NCI-H2107 treated with DMSO at 0.1 percent for 48 hours (cell line): ENCODE measurements around the gene C11orf52.

Experiments used
- DNase-seq: peaks from one replicate; lab custom pipeline; 2025; ENCODE audit not compliant: unreplicated experiment; lab: John Stamatoyannopoulos, UW

The C11orf52 gene

DNA sequence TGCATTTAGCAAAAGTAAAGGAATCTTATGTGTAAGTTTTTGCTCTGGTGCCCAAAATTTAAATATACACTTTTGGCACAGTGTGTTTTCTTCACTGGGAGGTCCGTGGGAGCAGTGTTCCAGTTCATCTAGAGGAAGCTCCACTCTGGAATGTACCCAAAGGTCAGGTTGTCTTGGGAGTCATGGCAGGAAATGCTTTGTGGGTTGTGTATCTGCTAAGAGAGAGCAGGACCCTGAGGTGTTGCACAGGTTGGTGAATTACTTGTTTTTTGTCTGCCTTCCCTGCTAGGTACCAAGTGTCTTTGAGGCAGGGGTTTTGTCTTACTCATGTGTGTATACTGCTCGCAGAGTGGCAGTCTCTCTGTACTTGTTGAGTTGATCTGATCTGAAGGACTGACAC is 55.7 kb downstream of the C11orf52 start:
- no peak for DNase-seq

DNA sequence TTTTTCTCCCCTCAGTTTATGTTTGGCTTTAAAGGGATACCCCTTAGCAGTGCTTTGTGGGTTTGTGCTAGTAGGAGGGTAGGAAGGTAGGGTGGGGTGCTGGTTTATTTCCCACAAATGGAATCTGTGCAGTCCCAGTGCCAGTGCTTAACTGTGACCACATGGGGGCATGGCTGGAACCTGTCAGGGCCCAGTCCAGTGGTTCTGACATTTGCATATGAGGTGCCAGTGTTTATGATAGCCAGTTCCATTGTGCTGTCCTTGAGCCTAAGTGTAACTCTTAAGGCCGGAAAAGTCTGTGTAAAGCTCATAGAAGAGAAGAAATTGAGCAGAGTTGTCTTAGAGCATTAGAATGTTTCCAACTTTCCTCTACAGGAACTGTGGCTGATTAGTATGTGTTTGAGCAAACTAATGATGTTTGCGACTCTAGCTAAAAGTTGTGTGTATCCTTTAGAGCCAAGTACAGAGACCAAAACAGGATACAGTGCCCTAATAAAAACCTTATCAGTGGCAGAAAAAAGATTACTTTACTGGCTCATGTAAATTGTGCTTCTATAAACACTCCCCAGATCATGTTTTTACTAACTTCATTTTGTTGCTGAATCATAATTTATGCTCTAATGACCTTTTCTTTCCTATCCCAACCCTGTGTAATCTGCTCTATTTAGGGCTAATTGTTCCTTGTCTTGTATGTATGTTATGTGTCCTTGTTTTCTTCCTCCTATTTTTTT is 56.5 kb downstream of the C11orf52 start:
- DNase-seq: no peak

DNA sequence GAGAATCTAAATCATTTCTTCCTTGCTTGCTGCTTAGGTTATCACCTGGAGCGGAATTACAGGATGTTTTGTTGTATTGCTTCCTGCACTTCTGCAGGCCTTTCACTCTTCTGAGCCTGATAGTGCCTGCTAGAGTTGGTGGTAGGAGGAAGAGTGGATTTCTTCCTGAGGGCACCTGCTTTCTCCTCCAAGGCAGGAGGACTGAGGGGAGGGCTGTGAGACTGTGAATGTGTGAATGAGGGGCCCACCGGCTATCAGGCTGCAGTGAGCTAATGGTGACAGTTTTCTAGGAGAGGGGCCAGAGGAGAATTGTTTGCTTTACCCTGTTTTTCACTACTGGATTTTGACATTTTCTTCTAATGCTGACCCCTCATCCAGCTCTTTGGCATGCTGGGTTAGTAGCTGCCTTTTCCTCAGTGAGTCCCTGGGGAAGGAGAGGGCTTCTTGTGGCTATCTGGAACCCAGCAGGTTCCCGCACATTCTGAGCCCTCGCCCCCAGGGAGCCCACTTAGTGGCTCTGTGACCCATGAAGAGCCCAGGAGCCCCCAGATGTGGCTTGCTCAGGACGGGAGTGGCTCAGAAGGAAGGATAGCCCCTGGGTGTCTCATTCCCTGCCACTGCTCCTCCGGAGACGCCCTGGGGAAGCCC is 57.5 kb downstream of the C11orf52 start:
- DNase-seq: no peak
